ENCODE data around the gene ZCCHC24.
"Not testable (repeated sequence)": the region's sequence is repeated elsewhere in the genome, so short reads cannot be mapped to it uniquely, and the experiment has no call there.

ZCCHC24 gene

GRCh38 chr10:79340646-79341244, 104.7 kb downstream of the ZCCHC24 start:
- DNase-seq, result no peak

- DNase-seq, result no peak
Measured at GRCh38 chr10:79339266-79339665, 106.2 kb downstream of the ZCCHC24 start.

GRCh38 chr10:79337783-79338469, 107.5 kb downstream of the ZCCHC24 start:
- not testable (repeated sequence) for DNase-seq

GRCh38 chr10:79336739-79337138, 108.7 kb downstream of the ZCCHC24 start:
- DNase-seq, result no peak

- no peak for DNase-seq
Measured at GRCh38 chr10:79336276-79336675, 109.1 kb downstream of the ZCCHC24 start.

GRCh38 chr10:79335470-79336235, 109.8 kb downstream of the ZCCHC24 start:
- DNase-seq, result no peak

- DNase-seq, result no peak
Measured at GRCh38 chr10:79335094-79335469, 110.3 kb downstream of the ZCCHC24 start.

GRCh38 chr10:79334573-79334972, 110.9 kb downstream of the ZCCHC24 start:
- DNase-seq, result no peak

GRCh38 chr10:79333513-79333912, 111.9 kb downstream of the ZCCHC24 start:
- no peak for DNase-seq

- not testable (repeated sequence) for DNase-seq
Measured at GRCh38 chr10:79332610-79333315, 112.7 kb downstream of the ZCCHC24 start.
